GM18505 (cell line): ENCODE data around the gene GRIN2D.

Source experiments
- ATAC-seq: cut with Tn5 transposase; IDR thresholded peaks from one replicate; pipeline ENCODE4 v1.9.1; 2021; ENCODE audit not compliant: unreplicated experiment
- POLR2A ChIP-seq: IDR thresholded peaks from 4 replicates; pipeline ENCODE4 v1.6.1; 2011; ENCODE audit warnings: borderline replicate concordance; ENCODE audit not compliant: insufficient read depth, insufficient read length; ENCODE audit errors: extremely low read depth

Gene GRIN2D

GRCh38 chr19:48417421-48417820 is 24.0 kb downstream of the GRIN2D start:
- ATAC-seq: no peak
- no peak for TF ChIP-seq POLR2A

GRCh38 chr19:48418317-48419064 is 25.0 kb downstream of the GRIN2D start:
- no peak for TF ChIP-seq POLR2A
- no peak for ATAC-seq

GRCh38 chr19:48419158-48419920 is 25.9 kb downstream of the GRIN2D start:
- TF ChIP-seq POLR2A: no peak
- no peak for ATAC-seq

- TF ChIP-seq POLR2A: no peak
- ATAC-seq: no peak
Measured at GRCh38 chr19:48421548-48421947, 28.1 kb downstream of the GRIN2D start.

GRCh38 chr19:48424694-48425219 is 31.3 kb downstream of the GRIN2D start:
- ATAC-seq: no peak
- TF ChIP-seq POLR2A: no peak

- no peak for ATAC-seq
- no peak for TF ChIP-seq POLR2A
Measured at GRCh38 chr19:48428670-48429069, 35.2 kb downstream of the GRIN2D start.

GRCh38 chr19:48433337-48433736 is 39.9 kb downstream of the GRIN2D start:
- ATAC-seq: no peak
- TF ChIP-seq POLR2A: no peak

- no peak for ATAC-seq
- no peak for TF ChIP-seq POLR2A
Measured at GRCh38 chr19:48436586-48436985, 43.1 kb downstream of the GRIN2D start.

- no peak for ATAC-seq
- TF ChIP-seq POLR2A: no peak
Measured at GRCh38 chr19:48441360-48442050, 48.0 kb downstream of the GRIN2D start.

- no peak for TF ChIP-seq POLR2A
- no peak for ATAC-seq
Measured at GRCh38 chr19:48442116-48443035, 48.9 kb downstream of the GRIN2D start.

- TF ChIP-seq POLR2A: no peak
- ATAC-seq: no peak
Measured at GRCh38 chr19:48443256-48443655, 49.8 kb downstream of the GRIN2D start.
